K562 (cell line): Measurements from ENCODE around the gene ALX3. TPM values are rescaled to one million over a fixed set of nuclear protein-coding genes. Genes with fewer than 3 reads are reported as not detected.

Experiments used
- DEAF1 ChIP-seq: fragments of 450-650 bp; formaldehyde crosslinking; IDR thresholded peaks from 2 replicates; pipeline ENCODE4 v1.4.0; 2020; ENCODE audit warnings: mild to moderate bottlenecking, moderate library complexity
- IFI16 ChIP-seq: fragments of 250-450 bp; sonication (Bioruptor Pico); IDR thresholded peaks from 2 replicates; pipeline ENCODE4 v2.1.2; 2022; ENCODE audit warnings: mild to moderate bottlenecking, inconsistent platforms
- NFE2 ChIP-seq: IDR thresholded peaks from 2 replicates; pipeline ENCODE4 v1.6.1; 2014; ENCODE audit warnings: antibody characterized with exemption, low read depth
- REST ChIP-seq, 2 experiments: fragments of 450-650 bp; formaldehyde crosslinking in 1 of 2; IDR thresholded peaks; 2 replicates each; pipeline versions ENCODE4 v1.4.0 to v1.6.1; 2014 to 2020; ENCODE audit warnings: mild to moderate bottlenecking in 2 of 2, borderline replicate concordance in 1 of 2, low read depth in 1 of 2
- SMC3 ChIP-seq: conservative IDR thresholded peaks from 2 replicates; pipeline ENCODE4 v1.6.1; 2011; ENCODE audit warnings: low read depth, low read length, improper control_type of control experiment; ENCODE audit not compliant: insufficient read depth
- XRCC5 ChIP-seq: fragments of 200-400 bp; formaldehyde crosslinking; IDR thresholded peaks from 2 replicates; pipeline ENCODE4 v1.6.1; 2017; ENCODE audit warnings: low read depth, mild to moderate bottlenecking, low read length
- polyA plus RNA-seq, 8 experiments: library from polyadenylated mRNA; depleted of rRNA in 4 of 8; stranded (reverse) in 5 of 8; unstranded in 3 of 8; fragments of >200 nt; fragmentation: Nextera tagmentation in 2 of 8; fragmentation: Illumina TruSeq in 1 of 8; extraction: Ambion mirVana in 2 of 8; extraction: Trizol in 1 of 8; gene quantifications; 2 replicates each; pipeline versions ENCODE4 v1.2.1 to v1.2.3, GENCODE V29; 2011 to 2014; ENCODE audit warnings: inconsistent platforms in 1 of 8, missing spikeins in 1 of 8
- total RNA-seq, 7 experiments: library from RNA; depleted of rRNA in 6 of 7; stranded (reverse); fragments of >200 nt in 6 of 7; fragmentation: Illumina TruSeq in 2 of 7; extraction: Trizol in 2 of 7; gene quantifications; 2 replicates each; pipeline versions ENCODE4 v1.2.1 to v1.2.3, GENCODE V29; 2011 to 2021; ENCODE audit warnings: low replicate concordance in 1 of 7

ALX3 gene
- total and polyA plus RNA-seq, 9 of the 15 experiments (the other 6 are each of a cell fraction or from before 2014, with no cell fraction given) = not detected

- TF ChIP-seq REST (IDR thresholded peaks at IDR 0.05; ENCODE audit: borderline replicate concordance) = peak; percentile 44; the same call in 1 of the 2 replicates
- no peak for TF ChIP-seq REST (CRISPR knock-in tag; IDR thresholded peaks at IDR 0.05; ENCODE audit: low read depth)
- TF ChIP-seq XRCC5 = 0 out of 2 replicates have a peak, but pooled peaks have one; percentile 46
- TF ChIP-seq SMC3 = peak; percentile 84
- TF ChIP-seq IFI16 (CRISPR knock-in tag) = no peak
- 0 out of 2 replicates have a peak, but pooled peaks have one; percentile 30 for TF ChIP-seq DEAF1
- TF ChIP-seq NFE2 = 0 out of 2 replicates have a peak, but pooled peaks have one; percentile 4
These were observed 17.6 kb upstream of the ALX3 start (continued) for GRCh38 chr1:110087812-110088738.
